HEK293 (cell line): ENCODE measurements around the gene STIM1.

Experiments
- CTCF ChIA-PET: fragments of 350-600 bp; formaldehyde crosslinking; extraction: SDS; loops from one replicate; lab custom pipeline; 2021; ENCODE audit warnings: antibody characterized with exemption; lab: Yijun Ruan, JAX
- POLR2A ChIA-PET: fragments of 300-600 bp; formaldehyde crosslinking; extraction: SDS; loops from one replicate; lab custom pipeline; 2020; ENCODE audit warnings: antibody characterized with exemption, inconsistent platforms; lab: Yijun Ruan, JAX
- H3K27ac ChIP-seq: fragments of 200-500 bp; sonication (Bioruptor generic); 2 replicates; pipeline ENCODE4 v1.5.1; 2014; ENCODE audit warnings: low read depth, low read length, control low read depth, inconsistent platforms; ENCODE audit errors: extremely low read depth
- H3K36me3 ChIP-seq, 2 experiments: fragments of 200-500 bp in 1 of 2; sonication (Bioruptor generic) in 1 of 2; 1 replicate in 1 of 2; 2 replicates in 1 of 2; pipeline ENCODE4 v1.5.1; 2014 to 2017; ENCODE audit warnings: inconsistent platforms in 2 of 2, low read length in 2 of 2; ENCODE audit not compliant: control insufficient read depth in 2 of 2, insufficient read depth in 1 of 2
- H3K4me1 ChIP-seq: fragments of 200-500 bp; sonication (Bioruptor generic); 2 replicates; pipeline ENCODE4 v1.5.1; 2014; ENCODE audit warnings: mild to moderate bottlenecking, low read length, inconsistent platforms; ENCODE audit not compliant: control insufficient read depth, insufficient read depth
- H3K4me3 ChIP-seq: 2 replicates; pipeline ENCODE4 v1.5.1; 2011; ENCODE audit warnings: low read depth, mild to moderate bottlenecking, control low read depth, low read length, moderate library complexity
- H3K9me3 ChIP-seq: fragments of 200-500 bp; sonication (Bioruptor generic); 2 replicates; pipeline ENCODE4 v1.5.1; 2014; ENCODE audit warnings: low read depth, low read length, inconsistent platforms; ENCODE audit not compliant: control insufficient read depth, insufficient read depth
- FEZF1 ChIP-seq: fragments of 450-650 bp; formaldehyde crosslinking; IDR thresholded peaks from 2 replicates; pipeline ENCODE4 v1.5.1; 2016; ENCODE audit warnings: missing biosample characterization, missing genetic modification characterization
- GLI4 ChIP-seq: fragments of 450-650 bp; formaldehyde crosslinking; IDR thresholded peaks from 2 replicates; pipeline ENCODE4 v1.5.1; 2016; ENCODE audit warnings: missing biosample characterization, missing genetic modification characterization
- INSM2 ChIP-seq: fragments of 450-650 bp; formaldehyde crosslinking; IDR thresholded peaks from 2 replicates; pipeline ENCODE4 v1.5.1; 2016; ENCODE audit warnings: missing biosample characterization, missing genetic modification characterization
- KLF9 ChIP-seq: fragments of 450-650 bp; formaldehyde crosslinking; IDR thresholded peaks from 2 replicates; pipeline ENCODE4 v1.5.1; 2016; ENCODE audit warnings: missing biosample characterization, missing genetic modification characterization, low read depth
- MYNN ChIP-seq: fragments of 450-650 bp; formaldehyde crosslinking; IDR thresholded peaks from 2 replicates; pipeline ENCODE4 v1.5.1; 2016; ENCODE audit warnings: missing biosample characterization, missing genetic modification characterization, borderline replicate concordance
- PATZ1 ChIP-seq: fragments of 450-650 bp; formaldehyde crosslinking; IDR thresholded peaks from 2 replicates; pipeline ENCODE4 v1.5.1; 2016; ENCODE audit warnings: missing biosample characterization, missing genetic modification characterization
- PBX3 ChIP-seq: sonication (generic); formaldehyde crosslinking; IDR thresholded peaks from 2 replicates; pipeline ENCODE4 v1.8.1; 2022; ENCODE audit warnings: mild to moderate bottlenecking, moderate library complexity, missing genetic modification reagents
- RBAK ChIP-seq: fragments of 450-650 bp; formaldehyde crosslinking; IDR thresholded peaks from 2 replicates; pipeline ENCODE4 v1.5.1; 2016; ENCODE audit warnings: missing biosample characterization, missing genetic modification characterization
- TRIM28 ChIP-seq: IDR thresholded peaks from 2 replicates; pipeline ENCODE4 v1.6.1; 2011; ENCODE audit warnings: low read length, control low read depth, borderline replicate concordance
- WT1 ChIP-seq: fragments of 450-650 bp; formaldehyde crosslinking; IDR thresholded peaks from 2 replicates; pipeline ENCODE4 v1.5.1; 2016; ENCODE audit warnings: missing biosample characterization, missing genetic modification characterization
- ZBTB1 ChIP-seq: fragments of 450-650 bp; formaldehyde crosslinking; IDR thresholded peaks from 2 replicates; pipeline ENCODE4 v1.5.1; 2016; ENCODE audit warnings: missing biosample characterization, missing genetic modification characterization
- ZBTB44 ChIP-seq: fragments of 450-650 bp; IDR thresholded peaks from 2 replicates; pipeline ENCODE4 v1.5.1; 2018; ENCODE audit warnings: missing biosample characterization, mild to moderate bottlenecking, missing genetic modification characterization
- ZFHX2 ChIP-seq: fragments of 450-650 bp; formaldehyde crosslinking; conservative IDR thresholded peaks from 2 replicates; pipeline ENCODE4 v1.5.1; 2016; ENCODE audit warnings: missing biosample characterization, missing genetic modification characterization
- ZNF112 ChIP-seq: fragments of 450-650 bp; formaldehyde crosslinking; IDR thresholded peaks from 2 replicates; pipeline ENCODE4 v1.5.0; 2017; ENCODE audit warnings: missing biosample characterization, missing genetic modification characterization
- ZNF174 ChIP-seq: fragments of 450-650 bp; formaldehyde crosslinking; IDR thresholded peaks from 2 replicates; pipeline ENCODE4 v1.5.0; 2017; ENCODE audit warnings: missing biosample characterization, mild to moderate bottlenecking, missing genetic modification characterization
- ZNF19 ChIP-seq: fragments of 450-650 bp; formaldehyde crosslinking; IDR thresholded peaks from 2 replicates; pipeline ENCODE4; 2016; ENCODE audit warnings: missing biosample characterization, missing genetic modification characterization, low read depth
- ZNF221 ChIP-seq: fragments of 450-650 bp; formaldehyde crosslinking; IDR thresholded peaks from 2 replicates; pipeline ENCODE4 v1.5.1; 2017; ENCODE audit warnings: missing biosample characterization, missing genetic modification characterization, borderline replicate concordance
- ZNF292 ChIP-seq: fragments of 450-650 bp; formaldehyde crosslinking; IDR thresholded peaks from 2 replicates; pipeline ENCODE4 v1.5.1; 2016; ENCODE audit warnings: low read depth, missing biosample characterization, missing genetic modification characterization, borderline replicate concordance
- ZNF324 ChIP-seq: fragments of 450-650 bp; formaldehyde crosslinking; IDR thresholded peaks from 2 replicates; pipeline ENCODE4 v1.5.1; 2016; ENCODE audit warnings: missing biosample characterization, missing genetic modification characterization
- ZNF37A ChIP-seq: fragments of 450-650 bp; IDR thresholded peaks from 2 replicates; pipeline ENCODE4 v1.5.1; 2018; ENCODE audit warnings: missing biosample characterization, missing genetic modification characterization
- ZNF423 ChIP-seq: fragments of 450-650 bp; formaldehyde crosslinking; IDR thresholded peaks from 2 replicates; pipeline ENCODE4 v1.5.1; 2016; ENCODE audit warnings: missing biosample characterization, missing genetic modification characterization
- ZNF571 ChIP-seq: fragments of 450-650 bp; formaldehyde crosslinking; IDR thresholded peaks from 2 replicates; pipeline ENCODE4 v1.5.0; 2017; ENCODE audit warnings: missing biosample characterization, missing genetic modification characterization
- ZNF580 ChIP-seq: fragments of 450-650 bp; formaldehyde crosslinking; IDR thresholded peaks from 2 replicates; pipeline ENCODE4 v1.5.1; 2016; ENCODE audit warnings: missing biosample characterization, missing genetic modification characterization
- ZNF626 ChIP-seq: fragments of 450-650 bp; sonication (Bioruptor Pico); formaldehyde crosslinking; IDR thresholded peaks from 2 replicates; pipeline ENCODE4 v1.5.1; 2018; ENCODE audit warnings: missing biosample characterization, missing genetic modification characterization, inconsistent platforms
- ZNF701 ChIP-seq: fragments of 450-650 bp; formaldehyde crosslinking; IDR thresholded peaks from 2 replicates; pipeline ENCODE4 v1.5.1; 2016; ENCODE audit warnings: missing biosample characterization, missing genetic modification characterization
- ZSCAN5A ChIP-seq: fragments of 450-650 bp; formaldehyde crosslinking; IDR thresholded peaks from 2 replicates; pipeline ENCODE4 v1.5.1; 2016; ENCODE audit warnings: missing biosample characterization, missing genetic modification characterization

STIM1 gene

GRCh38 chr11:3885855-3886254 lies 30.4 kb downstream of the STIM1 start:
- ChIA-PET CTCF (interaction anchor here (0.9 to 1.5 kb wide), 2 partner anchors 31 to 36 kb away, joined by 3 to 4 read pairs; partner anchors contain the start of gene STIM1), POLR2A (interaction anchor here (0.9 kb wide), 1 partner anchor 20 kb away, joined by 3 read pairs; no protein-coding TSS in a partner anchor)
- no peaks in the 10 kb centered on the region for H3K9me3 ChIP-seq
- TF ChIP-seq ZBTB44 (no peak), MYNN (no peak), ZNF174 (tag by site-specific recombination) (no peak), ZNF580 (tag by site-specific recombination) (no peak), TRIM28 (no peak), ZNF626 (no peak), ZNF571 (tag by site-specific recombination) (no peak), ZNF112 (tag by site-specific recombination) (no peak)
- TF ChIP-seq, all 188 proteins: peak for 0
- no peak overlapping the region for H3K4me3 ChIP-seq
- no peaks in the 10 kb centered on the region; the same call in 1 of the 2 replicates for H3K4me1 ChIP-seq
- no peak overlapping the region for H3K27ac ChIP-seq
- no peaks in the 10 kb centered on the region for H3K36me3 ChIP-seq

- Histone ChIP-seq H3K36me3 (no peaks in the 10 kb centered on the region), H3K9me3 (no peaks in the 10 kb centered on the region), H3K4me3 (no peak overlapping the region), H3K4me1 (no peaks in the 10 kb centered on the region), H3K27ac (no peak overlapping the region)
- ChIA-PET POLR2A (interaction anchor here (0.9 kb wide), 1 partner anchor 19 kb away, joined by 3 read pairs; no protein-coding TSS in a partner anchor), CTCF (no interaction called here)
- no peak for TF ChIP-seq RBAK
- TF ChIP-seq PBX3 (CRISPR knock-in tag) = no peak
- no peak for TF ChIP-seq ZNF221 (tag by site-specific recombination)
- no peak for TF ChIP-seq ZNF701 (tag by site-specific recombination)
- TF ChIP-seq KLF9 (tag by site-specific recombination) = no peak
- no peak for TF ChIP-seq INSM2
- TF ChIP-seq ZNF423 = no peak
- no peak for TF ChIP-seq ZSCAN5A (tag by site-specific recombination)
- TF ChIP-seq ZNF324 (tag by site-specific recombination) = no peak
- TF ChIP-seq ZNF626 = no peak
- no peak for TF ChIP-seq ZFHX2 (tag by site-specific recombination)
- TF ChIP-seq ZNF292 (tag by site-specific recombination) = no peak
- TF ChIP-seq WT1 (tag by site-specific recombination) = no peak
- no peak for TF ChIP-seq FEZF1 (tag by site-specific recombination)
- TF ChIP-seq ZBTB44 = no peak
- TF ChIP-seq ZNF19 (tag by site-specific recombination) = no peak
- no peak for TF ChIP-seq ZNF37A (tag by site-specific recombination)
- TF ChIP-seq GLI4 (tag by site-specific recombination) = no peak
- TF ChIP-seq ZBTB1 (tag by site-specific recombination) = no peak
- TF ChIP-seq PATZ1 = no peak
Observed at GRCh38 chr11:3886985-3887384, 31.5 kb downstream of the STIM1 start.
